Ishikawa (cell line): ENCODE measurements around the gene STX2.

ENCODE experiments used
- CEBPB ChIP-seq: IDR thresholded peaks from 2 replicates; pipeline ENCODE4 v1.6.1; 2012
- CREB1 ChIP-seq: IDR thresholded peaks from 2 replicates; pipeline ENCODE4 v1.6.1; 2012; ENCODE audit warnings: low read depth
- EGR1 ChIP-seq: IDR thresholded peaks from 2 replicates; pipeline ENCODE4 v1.6.1; 2012
- EP300 ChIP-seq: IDR thresholded peaks from 2 replicates; pipeline ENCODE4 v1.6.1; 2012; ENCODE audit warnings: borderline replicate concordance
- FOXM1 ChIP-seq: IDR thresholded peaks from 2 replicates; pipeline ENCODE4 v1.6.1; 2012; ENCODE audit warnings: low read depth, borderline replicate concordance
- NFIC ChIP-seq: IDR thresholded peaks from 2 replicates; pipeline ENCODE4 v1.6.1; 2012
- RAD21 ChIP-seq: IDR thresholded peaks from 2 replicates; pipeline ENCODE4 v1.6.1; 2012; ENCODE audit warnings: low read depth
- REST ChIP-seq: IDR thresholded peaks from 2 replicates; pipeline ENCODE4 v1.6.1; 2012; ENCODE audit warnings: low read depth, mild to moderate bottlenecking
- TAF1 ChIP-seq: IDR thresholded peaks from 2 replicates; pipeline ENCODE4 v1.6.1; 2012; ENCODE audit warnings: low read depth, mild to moderate bottlenecking
- TCF12 ChIP-seq: IDR thresholded peaks from 2 replicates; pipeline ENCODE4 v1.6.1; 2012; ENCODE audit warnings: low read depth
- TEAD4 ChIP-seq: IDR thresholded peaks from 2 replicates; pipeline ENCODE4 v1.6.1; 2012
- YY1 ChIP-seq: IDR thresholded peaks from 2 replicates; pipeline ENCODE4 v1.6.1; 2012; ENCODE audit warnings: low read depth
- ZBTB7A ChIP-seq: IDR thresholded peaks from 2 replicates; pipeline ENCODE4 v1.6.1; 2012; ENCODE audit warnings: low read depth
- TF ChIP-seq, protein P1 (sequence below): IDR thresholded peaks from 2 replicates; pipeline ENCODE4 v1.6.1; 2012
- TF ChIP-seq, protein P2 (sequence below): IDR thresholded peaks from 2 replicates; pipeline ENCODE4 v1.6.1; 2012

STX2 gene

GRCh38 chr12:130800312-130800711, 38.7 kb downstream of the STX2 start:
- TF ChIP-seq REST (no peak), CREB1 (no peak), CEBPB (no peak), NFIC (no peak), TEAD4 (no peak), FOXM1 (no peak), TCF12 (no peak), ZBTB7A (no peak), YY1 (no peak), RAD21 (no peak), TAF1 (no peak), EGR1 (no peak), EP300 (no peak)
- TF ChIP-seq, protein P1, sequence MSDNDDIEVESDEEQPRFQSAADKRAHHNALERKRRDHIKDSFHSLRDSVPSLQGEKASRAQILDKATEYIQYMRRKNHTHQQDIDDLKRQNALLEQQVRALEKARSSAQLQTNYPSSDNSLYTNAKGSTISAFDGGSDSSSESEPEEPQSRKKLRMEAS, result no peak
- TF ChIP-seq, protein P2, sequence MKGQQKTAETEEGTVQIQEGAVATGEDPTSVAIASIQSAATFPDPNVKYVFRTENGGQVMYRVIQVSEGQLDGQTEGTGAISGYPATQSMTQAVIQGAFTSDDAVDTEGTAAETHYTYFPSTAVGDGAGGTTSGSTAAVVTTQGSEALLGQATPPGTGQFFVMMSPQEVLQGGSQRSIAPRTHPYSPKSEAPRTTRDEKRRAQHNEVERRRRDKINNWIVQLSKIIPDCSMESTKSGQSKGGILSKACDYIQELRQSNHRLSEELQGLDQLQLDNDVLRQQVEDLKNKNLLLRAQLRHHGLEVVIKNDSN, result no peak

DNA sequence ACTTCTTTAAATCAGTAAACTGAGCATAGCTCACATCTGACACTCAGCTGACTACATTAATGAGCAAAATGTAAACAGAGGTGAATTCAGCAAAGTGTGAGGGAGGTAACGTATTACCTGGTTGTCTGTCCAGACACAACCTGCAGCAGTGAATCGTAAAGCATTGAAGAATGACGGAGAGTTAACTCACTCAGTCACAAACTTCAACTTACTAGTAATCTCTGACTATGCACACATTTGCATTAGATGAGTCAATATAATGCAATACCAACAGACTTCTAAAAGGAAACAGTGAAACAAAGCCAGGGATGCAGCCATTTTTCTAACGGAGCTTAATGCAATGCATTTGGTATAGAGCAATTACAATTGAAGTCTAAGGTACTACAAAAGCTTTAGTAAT, 40.0 kb downstream of the STX2 start:
- TF ChIP-seq TEAD4, result no peak
- no peak for TF ChIP-seq FOXM1
- TF ChIP-seq TCF12, result no peak
- no peak for TF ChIP-seq NFIC
- TF ChIP-seq EP300, result no peak
- TF ChIP-seq, protein P2, result no peak
- no peak for TF ChIP-seq REST
- no peak for TF ChIP-seq ZBTB7A
- TF ChIP-seq TAF1, result no peak
- TF ChIP-seq CEBPB, result no peak
- no peak for TF ChIP-seq YY1
- TF ChIP-seq CREB1, result no peak
- no peak for TF ChIP-seq EGR1
- TF ChIP-seq RAD21, result no peak
- TF ChIP-seq, protein P1, result no peak

DNA sequence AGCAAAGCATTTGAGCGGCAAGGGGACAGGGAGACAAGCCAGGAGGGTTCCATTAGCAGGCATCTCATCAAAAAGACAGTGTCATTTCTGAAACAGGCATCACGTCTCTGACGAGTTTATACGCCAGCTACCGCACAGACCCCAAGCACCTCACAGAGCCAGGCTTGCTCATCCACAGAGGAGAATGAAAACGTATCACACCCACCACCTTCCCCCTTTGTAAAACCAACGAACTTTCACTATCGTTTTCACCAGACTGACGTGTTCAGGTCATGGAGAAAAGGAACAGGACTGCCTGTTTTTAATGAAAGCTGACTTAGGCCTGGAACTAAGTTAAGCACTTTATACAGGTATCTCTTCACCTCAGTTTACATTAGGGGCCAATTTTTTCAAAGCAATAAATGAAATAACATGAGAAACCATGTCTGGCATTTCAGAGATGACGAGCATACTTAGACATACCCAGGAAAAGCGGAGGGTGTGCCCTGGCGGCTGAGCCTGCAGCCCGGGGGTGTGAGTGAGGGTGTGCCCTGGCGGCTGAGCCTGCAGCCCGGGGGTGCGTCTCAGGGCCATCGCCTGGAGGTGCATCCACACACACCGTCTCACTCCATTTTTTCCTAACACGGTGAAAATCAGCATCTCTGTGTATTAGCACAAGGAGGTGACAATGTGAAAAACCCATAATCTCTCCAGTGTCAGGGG, 41.9 kb downstream of the STX2 start:
- TF ChIP-seq EGR1 (no peak), CEBPB (no peak), FOXM1 (no peak), NFIC (no peak), EP300 (no peak), YY1 (no peak), TEAD4 (no peak), TAF1 (no peak), RAD21 (no peak), REST (no peak), TCF12 (no peak), CREB1 (no peak), ZBTB7A (no peak)
- TF ChIP-seq, protein P2, result no peak
- TF ChIP-seq, protein P1, result no peak
